GM19455 (cell line): ENCODE measurements around the gene BCAT1.

Experiments
- ATAC-seq: cut with Tn5 transposase; IDR thresholded peaks from one replicate; pipeline ENCODE4 v1.9.1; 2021; ENCODE audit not compliant: unreplicated experiment

Gene BCAT1

DNA sequence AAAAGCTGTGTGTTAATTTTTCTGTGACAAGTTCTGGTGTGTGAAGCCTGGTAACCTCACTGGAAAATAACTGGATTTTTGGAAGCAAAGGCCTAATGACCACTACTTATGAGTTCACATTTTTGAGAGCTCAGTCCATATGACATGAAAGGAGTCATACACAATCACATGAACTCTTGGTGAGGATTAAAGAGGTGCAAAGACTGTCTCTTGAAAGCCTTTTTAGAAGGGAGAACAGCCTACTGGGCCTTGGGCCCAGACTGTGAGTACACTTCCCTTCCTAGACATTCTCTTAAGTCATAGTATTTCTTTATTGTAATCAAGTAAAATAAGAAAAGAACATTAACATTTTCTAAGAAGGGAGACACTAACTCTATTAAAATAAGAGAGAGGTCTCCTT is 176.1 kb downstream of the BCAT1 start:
- ATAC-seq, result no peak

GRCh38 chr12:24770821-24771220 is 178.1 kb downstream of the BCAT1 start:
- no peak for ATAC-seq

- no peak for ATAC-seq
These were observed 178.6 kb downstream of the BCAT1 start for GRCh38 chr12:24770334-24770733.

DNA sequence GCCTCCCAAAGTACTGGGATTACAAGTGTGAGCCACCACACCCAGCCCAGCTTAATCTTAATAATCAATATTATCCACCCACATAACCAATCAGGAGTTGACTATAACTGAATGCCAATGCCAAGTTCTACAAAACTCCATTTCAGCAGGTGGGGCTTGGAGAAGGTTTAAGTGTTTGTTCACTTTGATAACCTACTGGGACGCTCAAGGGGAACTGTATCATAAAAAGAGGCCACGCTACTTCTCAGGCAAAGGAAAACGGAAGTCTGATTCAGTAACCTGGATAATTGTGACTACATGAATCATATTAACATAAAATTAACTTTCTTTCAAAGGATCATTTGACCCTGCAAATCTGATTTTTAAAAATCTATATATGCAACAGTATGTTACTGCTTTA is 179.2 kb downstream of the BCAT1 start:
- ATAC-seq, result no peak

DNA sequence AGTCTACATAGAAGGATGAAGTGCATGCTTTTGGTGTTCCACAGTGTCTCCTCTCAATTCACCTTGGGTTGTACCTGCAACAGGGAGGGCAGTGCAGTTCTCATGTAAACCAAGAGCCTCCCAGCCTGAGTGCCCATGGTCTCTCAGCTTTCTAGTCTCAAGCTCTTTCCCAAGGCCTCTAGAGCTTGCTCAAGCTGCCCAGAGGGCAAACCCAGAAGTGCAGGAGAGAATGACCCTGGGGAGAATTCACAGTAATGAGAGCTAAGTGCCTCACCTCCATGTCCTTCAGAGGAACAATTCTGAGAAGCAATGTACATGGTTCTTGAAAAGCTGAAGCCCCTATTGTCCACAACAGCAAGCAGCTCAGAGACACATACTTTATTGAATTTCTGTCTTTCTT is 180.5 kb downstream of the BCAT1 start:
- no peak for ATAC-seq

- ATAC-seq, result no peak
These were observed 181.9 kb downstream of the BCAT1 start for GRCh38 chr12:24767016-24767415.

DNA sequence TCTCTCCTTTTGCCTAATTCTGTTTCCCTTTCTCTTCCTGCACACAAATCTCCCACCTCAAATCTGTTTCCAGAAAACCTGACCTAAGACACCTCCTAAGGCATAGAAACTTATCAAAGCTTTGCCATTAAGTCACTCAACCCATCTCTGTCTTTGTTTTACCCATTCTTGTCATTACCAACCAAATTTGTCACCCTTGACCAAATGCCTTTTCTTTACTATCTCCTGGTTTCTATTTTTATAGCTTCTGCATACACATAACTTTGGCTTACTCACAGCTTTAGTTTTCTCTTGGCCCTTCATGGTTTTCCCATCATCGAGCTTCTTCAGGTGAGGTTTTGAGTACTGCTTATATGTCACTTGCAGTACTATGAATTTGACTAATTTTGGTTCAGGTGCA is 184.2 kb downstream of the BCAT1 start:
- no peak for ATAC-seq

DNA sequence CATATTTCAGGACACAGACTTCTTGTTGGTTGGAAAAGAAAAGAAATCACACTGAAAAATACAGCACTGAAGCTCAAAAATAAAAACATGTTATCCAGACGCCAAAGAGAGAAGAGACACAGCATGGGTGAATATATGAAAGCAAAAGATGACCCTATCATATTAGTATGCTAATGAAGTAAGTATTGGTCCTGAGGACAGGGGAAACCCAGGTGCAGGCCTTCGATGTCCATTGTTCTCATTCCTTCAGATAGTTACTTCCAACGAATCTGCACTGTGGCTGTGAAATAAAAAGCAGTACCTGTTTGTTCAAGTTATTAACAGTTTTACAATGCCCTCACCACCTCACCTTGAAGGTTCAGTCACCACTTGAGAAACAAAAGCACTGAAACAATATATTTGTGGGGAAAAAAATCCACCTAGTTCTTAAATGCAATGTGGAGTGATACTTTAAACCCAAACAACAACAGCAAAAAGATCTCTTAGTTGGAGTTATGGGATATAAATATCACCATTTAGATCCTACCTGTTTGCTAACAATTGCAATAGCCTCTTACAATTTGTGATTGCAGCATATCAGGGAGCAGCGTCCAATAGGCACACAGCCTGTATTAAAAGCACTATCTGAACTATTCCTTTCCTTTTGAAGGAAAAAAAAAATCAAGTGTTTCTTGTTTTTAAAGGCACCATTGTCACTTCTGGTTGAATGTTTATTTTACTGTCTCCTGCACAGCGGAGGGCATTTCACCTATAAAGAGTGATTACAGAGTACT is 188.1 kb downstream of the BCAT1 start:
- no peak for ATAC-seq

DNA sequence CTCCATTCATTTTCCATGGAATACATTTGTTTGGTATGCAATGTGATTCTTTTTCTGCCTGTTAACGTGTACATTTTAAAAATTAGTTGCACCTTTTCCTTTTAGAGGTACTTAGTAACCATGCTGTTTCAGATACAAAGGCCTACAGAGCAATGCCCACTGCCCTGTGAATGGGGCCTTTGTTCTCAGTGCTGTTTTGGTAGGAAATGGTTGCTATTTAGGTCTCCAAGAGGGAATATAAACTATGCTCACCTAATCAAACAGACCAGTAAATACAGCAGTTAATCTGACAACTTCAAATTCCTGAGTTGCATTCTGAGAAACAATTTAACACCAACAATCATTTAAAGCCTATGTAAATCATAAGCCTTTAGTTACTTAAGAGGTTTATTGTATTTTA is 188.7 kb downstream of the BCAT1 start:
- ATAC-seq, result no peak
